Esophagus squamous epithelium (tissue), 4 donors: Measurements from ENCODE around the gene ZC3HAV1L.

Source experiments
- CTCF ChIP-seq, 6 experiments: fragments of 450-650 bp in 4 of 6; fragments of 200-600 bp in 2 of 6; sonication (generic) in 2 of 6; IDR thresholded peaks; one replicate each; pipeline ENCODE4 v1.5.1; 2016 to 2019; ENCODE audit warnings: antibody characterized with exemption in 6 of 6, mild to moderate bottlenecking in 4 of 6, moderate library complexity in 4 of 6
- POLR2A ChIP-seq, 4 donors: fragments of 450-650 bp; IDR thresholded peaks; one replicate each; pipeline ENCODE4 v1.6.1; 2017; ENCODE audit warnings: antibody characterized with exemption in 4 of 4, mild to moderate bottlenecking in 4 of 4, moderate library complexity in 3 of 4

GRCh38 chr7:139011373-139011772 is 24.5 kb downstream of the ZC3HAV1L start:
- TF ChIP-seq POLR2A (IDR thresholded peaks at IDR 0.05) (no peak), CTCF (IDR thresholded peaks at IDR 0.05) (no peak)
